Measurements from ENCODE around the gene CA5A.

Gene CA5A

DNA sequence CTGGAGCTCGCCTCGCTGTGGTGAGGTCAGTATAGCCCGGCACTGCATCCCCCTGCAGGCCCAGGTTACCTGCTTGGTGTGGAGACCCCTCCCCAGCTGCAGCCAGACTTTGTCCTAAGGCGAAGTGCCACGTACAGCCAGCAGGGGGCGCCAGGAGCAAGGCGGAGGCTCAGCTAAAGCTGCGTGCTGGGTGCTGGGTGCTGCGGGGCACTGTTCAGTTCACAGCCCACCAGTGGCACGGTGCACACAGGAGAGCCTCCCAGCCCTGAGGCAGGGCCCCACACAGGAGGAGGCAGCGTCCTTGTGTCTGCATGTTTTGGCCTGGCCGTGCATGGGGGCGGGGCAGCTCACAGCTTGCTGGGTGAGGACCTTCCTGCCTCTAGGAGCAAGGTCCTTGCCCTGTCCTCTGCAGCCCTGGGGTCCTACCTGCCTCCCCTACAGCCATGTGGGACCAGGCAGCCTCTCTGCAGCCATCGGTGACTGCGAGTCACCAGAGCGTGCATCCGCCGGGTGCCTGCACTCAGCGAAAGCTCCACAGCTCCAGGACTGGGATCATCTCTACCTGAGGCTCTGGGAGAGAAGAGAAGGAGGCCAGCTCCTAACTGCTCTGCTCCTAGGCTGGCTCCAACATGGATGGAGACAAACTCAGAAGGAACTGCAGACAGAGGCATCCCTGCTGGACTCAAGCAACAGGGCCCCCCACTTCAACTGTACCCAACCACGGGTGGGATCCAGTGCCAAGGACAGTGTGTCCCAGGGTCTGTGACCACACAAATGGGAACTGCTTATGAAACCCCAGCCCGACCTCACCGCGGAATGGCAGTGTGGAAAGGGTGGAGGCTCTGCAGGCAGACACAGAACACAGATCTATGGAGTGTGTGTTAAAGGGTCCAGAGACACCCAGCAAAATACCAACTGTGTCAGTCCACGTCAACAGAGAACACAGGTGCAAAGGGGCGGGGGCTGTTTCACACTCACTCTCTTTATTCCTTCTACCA lies 86.0 kb downstream of the CA5A start:
- peak; percentile 61 to 65 for DNase-seq (ENCODE audit: low read depth in 2 of 2)

DNA sequence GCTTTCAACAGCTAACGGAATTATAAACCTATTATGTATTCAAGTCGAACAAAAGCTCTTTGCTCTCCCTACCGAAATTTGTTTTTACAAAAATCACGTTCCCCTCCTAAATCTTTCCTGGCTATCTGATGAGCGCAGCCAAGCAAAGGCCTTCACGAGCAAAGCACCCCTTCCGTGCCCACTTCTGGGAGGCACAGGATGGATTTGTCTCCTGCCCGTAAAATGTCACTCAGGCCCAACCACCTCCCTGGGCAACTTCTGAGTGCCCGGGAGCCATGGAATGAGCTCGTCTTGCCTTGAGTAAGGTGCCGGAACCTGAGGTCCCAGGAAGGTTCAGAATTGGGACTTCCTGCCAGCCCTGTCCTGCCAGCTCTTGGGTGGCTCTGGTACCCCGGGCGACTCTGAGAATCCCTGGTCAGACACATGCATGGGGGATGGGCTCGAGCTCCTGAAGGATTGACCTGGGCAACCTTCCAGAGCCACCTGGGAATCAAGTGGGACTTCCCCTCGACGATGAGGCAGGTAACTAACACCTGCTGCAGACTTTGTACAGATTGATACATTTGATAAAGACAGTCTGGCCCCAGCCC lies 86.8 kb downstream of the CA5A start:
- DNase-seq (ENCODE audit: low read depth in 2 of 2) = no peak

DNA sequence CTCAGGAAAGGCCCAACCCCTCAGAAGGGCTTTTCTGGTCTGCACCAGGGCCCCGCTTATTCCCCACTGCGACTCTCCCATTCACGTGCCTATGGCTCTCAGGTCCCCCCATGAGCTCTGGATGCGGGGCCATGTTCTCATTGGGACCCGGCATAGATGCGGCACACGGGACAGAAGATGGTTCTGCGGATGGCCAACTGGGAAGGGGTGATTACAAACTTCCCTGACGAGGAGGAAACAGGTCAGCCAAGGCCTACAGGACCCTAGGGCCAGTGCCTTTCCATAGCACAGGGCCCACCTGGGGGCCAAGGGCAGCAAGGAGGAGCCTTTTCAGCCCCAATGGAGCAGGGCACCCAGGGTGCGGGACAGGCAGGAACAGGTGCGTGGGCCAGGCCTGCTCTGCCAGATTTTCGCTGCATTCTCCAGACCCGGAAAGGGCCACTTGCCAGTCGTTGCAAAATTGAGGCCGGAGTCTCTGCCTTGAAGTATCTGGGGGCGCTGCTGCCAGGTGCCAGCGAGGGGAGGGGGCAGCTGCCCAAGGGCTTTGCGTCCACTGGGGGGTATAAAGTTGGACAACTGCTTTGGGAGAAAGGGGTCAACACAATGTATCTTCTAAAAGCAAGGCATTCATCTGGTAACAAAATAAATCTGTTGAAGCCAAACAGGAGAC lies 87.5 kb downstream of the CA5A start:
- DNase-seq (ENCODE audit: low read depth in 2 of 2) = no peak

DNA sequence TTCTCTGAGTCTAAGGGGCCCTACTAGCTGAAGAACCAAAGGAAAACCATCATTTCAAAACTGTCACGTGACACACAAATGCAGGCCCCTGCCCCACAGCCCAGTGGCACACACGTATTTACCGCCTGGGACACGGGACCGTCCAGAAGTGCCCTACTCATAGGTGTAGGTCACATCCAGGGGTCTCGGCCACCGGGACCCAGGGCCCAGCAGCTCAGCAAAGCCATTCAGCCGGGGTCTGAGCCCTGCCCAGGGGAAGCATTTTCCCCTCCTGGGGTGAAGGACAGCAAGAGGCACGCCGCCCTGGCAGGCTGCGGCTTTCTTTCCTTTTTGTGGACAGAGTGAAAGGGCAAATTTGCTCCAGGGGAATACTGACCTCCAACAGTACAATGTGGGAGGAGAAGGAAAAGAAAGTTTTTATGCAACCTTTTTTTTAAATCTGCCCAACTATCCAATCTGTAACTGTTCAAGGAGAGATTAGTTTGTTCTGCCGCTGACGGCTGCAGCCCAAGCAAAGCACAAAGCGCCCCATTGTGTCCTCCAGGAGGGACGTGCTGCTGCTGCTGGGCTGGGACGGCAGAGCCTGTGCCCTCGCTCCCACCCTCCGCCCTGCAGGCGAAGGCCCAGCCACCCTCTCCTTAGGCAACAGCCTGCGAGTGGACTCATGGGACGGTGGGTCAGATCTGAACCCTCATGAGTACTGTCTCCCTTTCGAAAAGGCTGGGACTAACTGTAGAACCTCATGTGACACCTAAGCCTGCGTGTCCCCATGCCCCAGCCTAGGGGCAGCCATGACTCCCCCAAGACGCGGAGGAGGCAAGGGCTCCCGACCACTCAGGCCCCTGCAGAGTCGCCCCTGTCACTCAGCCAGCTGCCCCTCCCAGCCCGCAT lies 88.3 kb downstream of the CA5A start:
- no peak for DNase-seq (ENCODE audit: low read depth in 2 of 2)

DNA sequence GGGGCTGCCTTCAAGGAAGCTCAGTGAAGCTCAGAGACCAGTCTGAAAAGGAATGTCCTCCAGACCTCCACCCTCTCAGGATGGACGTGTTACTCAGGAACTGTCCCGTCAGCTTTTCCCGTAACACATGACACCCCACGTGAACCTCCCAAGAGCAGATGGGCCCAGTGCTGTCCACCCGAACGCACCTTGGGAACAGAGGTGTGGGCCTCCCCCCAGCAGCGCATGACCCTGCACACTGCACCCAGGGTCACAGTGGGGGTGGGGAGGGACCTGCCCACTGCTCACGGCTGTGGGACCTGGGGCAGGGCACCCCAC lies 88.9 kb downstream of the CA5A start:
- DNase-seq (ENCODE audit: low read depth in 2 of 2) = no peak

DNA sequence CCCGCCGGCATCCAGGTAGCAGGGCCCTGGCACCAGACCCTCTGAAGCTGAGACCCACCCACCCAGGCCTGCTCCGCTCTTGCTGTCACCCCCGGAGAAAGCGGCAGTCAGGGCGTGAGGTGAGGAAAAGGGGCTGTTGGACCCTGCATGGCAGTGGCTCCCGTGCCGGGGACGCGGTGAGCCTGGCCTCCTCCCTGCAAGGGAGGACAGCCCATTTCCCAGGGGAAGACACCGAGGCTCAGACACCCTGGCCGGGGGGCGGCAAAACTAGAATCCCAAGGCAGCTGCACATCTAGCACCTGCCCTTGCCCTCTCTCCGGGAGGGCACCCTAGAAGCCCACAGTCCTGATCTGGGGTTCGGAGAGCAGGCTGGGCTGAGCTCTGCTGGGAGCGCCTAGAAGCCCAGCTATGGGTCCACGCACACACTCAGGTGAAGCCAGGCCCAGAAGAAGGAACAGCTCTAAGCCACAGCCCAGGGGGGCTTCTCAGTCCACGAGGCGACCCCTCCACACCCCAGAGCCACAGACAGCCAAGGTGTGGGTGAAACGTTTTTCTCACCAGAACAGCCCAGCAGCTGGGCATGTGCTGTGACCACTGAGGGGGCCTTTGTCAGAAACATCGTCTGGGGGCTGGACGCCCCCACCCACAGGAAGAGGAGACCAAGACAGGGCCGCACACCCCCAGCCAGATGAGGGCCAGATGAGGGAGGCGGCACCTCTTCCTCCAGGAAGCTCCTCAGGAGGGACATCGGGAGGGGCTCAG lies 89.4 kb downstream of the CA5A start:
- DNase-seq (ENCODE audit: low read depth in 2 of 2) = no peak

DNA sequence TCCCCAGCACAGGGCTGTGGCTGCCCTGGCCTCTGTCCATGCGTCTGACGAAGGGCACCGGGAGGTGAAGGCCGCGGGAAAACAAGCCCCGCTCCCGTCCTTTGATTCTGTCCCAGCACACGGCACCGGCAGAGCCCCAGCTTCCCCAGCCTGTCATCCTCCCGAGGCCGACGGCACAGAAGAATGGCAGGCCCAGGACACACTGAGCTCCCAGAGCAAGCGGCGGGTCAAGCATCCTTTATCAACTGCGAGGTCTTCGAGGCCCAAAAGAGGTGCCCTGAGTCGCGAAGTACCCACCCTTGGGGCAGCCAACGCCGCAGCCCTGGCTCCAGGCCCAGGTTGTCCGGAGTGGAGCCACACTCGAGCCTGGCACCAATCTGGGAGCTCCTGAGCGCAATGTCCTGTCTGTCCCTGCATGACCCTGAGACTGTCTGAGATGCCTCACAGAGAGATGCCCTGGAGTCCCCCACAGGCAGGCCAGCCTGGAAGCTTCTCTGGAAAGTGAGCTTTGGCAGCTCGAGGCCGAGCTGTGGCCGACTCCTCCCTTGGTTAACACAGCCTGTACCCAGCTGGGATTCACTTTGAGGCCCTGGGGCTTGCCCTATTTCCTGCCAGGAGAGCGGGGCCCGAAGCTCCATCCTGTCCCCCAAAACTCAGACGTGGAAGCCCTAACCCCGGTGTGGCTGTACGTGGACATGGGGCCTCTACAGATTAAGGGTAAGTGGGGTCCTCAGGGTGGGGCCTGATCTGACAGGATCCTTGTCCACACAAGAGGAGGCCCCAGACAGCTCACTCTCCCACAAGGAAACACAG lies 90.3 kb downstream of the CA5A start:
- no peak for DNase-seq (ENCODE audit: low read depth in 2 of 2)

DNA sequence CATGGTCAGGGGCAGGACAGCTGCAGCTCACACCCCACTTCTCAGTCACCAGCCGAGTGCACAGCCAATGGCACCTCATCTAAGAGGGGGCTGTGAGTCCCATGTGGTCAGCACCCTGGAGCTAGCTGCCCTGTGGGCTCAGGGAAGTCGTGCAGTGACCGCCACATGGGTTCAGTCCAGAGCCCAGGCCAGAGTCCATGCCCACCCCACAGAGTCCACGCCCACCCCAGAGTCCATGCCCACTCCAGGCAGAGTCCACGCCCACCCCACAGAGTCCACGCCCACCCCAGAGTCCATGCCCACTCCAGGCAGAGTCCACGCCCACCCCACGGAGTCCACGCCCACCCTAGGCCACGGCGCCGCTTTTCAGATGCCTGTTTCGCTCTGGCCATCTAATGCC lies 91.1 kb downstream of the CA5A start:
- no peak for DNase-seq (ENCODE audit: low read depth in 2 of 2)

DNA sequence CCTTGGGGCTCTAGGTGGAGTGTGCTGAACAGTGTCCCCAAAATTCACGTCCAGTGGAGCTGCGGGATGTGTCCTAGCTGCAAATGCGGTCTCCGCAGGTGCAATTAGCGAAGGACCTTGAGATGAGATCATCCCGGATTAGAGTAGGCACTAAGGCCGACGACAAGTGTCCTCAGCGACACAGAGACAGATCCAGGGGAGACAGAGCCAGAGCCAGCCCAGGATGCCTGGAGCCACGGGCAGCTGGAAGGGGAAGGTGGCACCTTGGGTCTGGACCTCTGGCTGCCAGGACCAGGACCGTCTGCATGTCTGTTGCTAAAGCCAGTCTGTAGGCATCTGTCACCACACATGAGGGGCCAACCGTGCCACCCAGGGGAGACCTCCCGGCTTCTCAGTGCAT lies 91.5 kb downstream of the CA5A start:
- DNase-seq (ENCODE audit: low read depth in 2 of 2) = no peak

DNA sequence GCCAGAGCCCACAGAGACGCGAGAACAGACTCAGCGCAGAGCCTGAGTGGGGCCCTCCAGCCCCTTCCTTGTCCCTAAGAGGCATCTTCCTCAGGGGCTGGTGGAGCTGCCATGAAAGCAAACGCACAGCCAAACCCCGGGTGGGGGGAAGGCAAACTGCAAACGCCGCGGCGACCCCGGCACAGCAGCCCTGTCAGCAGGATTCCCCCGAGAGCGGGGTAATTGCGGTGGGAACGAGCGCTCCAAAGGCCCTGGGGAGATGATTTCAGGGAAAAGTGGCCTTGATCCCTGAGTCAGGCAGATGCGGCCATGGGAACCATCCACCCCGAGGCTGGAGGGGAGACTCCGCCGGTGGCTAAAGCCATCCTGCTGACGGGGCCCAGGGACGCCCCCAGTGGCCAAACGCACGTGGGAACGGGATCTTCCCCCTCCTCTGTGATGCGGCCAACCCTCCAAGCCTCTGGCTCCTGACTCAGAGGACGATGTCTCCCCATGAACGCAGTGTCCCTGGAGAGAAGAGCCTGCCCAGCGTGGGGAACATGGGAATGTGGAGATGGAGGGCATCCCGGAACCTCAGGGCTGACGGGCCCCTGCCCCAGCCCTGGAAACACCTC lies 92.1 kb downstream of the CA5A start:
- no peak for DNase-seq (ENCODE audit: low read depth in 2 of 2)

DNA sequence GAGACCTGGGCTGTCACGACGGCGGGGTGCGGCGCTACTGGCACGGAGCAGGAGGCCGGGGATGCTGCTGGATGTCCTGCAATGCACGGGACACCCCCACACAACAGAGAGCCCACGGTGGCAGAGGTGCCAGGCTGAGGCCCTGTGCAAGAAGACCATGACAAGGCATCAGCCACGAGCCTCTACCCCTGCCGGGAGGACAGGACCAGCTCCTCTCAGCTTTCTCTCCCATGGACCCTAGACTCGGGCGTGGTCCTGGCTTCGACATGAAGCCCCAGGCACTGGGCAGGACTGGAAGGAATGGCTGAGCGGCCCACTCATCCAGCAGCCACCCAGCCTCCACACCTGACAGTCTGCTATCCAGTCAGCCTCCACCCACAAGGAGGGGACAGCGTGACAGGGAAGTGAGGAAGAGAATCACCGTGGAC lies 92.6 kb downstream of the CA5A start:
- DNase-seq (ENCODE audit: low read depth in 2 of 2) = no peak

DNA sequence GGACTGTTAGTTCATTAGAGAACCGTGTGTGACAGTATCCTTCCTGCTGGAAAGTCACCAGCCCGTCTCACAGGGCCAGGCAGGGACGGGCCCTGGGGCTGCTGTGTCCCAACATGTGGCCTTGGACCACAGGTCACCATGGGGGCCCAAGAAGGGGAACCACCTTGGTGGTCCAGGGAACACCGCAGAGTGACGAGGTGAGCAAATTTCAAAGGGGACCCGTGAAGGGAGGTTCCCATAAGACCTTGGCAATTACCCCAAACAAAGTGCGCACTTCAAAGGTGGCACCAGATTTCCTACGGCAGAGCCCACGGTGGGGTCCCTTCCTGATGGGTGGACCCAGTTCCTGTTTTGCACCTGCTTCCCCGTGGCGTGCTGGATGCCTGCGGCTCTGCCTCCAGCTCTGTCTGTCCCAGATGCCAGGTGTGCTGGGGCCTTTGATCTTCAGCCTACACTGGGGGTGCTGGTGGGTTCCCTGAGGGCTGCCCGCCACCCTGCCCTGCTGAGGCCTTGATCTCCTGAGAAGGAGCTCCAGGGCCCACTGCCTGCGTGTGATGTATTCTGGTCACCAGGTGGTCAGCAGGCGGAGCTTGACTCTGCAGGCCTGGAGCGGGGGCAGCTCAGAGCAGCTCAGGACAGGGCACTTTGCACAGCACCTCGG lies 94.0 kb downstream of the CA5A start:
- no peak for DNase-seq (ENCODE audit: low read depth in 2 of 2)

DNA sequence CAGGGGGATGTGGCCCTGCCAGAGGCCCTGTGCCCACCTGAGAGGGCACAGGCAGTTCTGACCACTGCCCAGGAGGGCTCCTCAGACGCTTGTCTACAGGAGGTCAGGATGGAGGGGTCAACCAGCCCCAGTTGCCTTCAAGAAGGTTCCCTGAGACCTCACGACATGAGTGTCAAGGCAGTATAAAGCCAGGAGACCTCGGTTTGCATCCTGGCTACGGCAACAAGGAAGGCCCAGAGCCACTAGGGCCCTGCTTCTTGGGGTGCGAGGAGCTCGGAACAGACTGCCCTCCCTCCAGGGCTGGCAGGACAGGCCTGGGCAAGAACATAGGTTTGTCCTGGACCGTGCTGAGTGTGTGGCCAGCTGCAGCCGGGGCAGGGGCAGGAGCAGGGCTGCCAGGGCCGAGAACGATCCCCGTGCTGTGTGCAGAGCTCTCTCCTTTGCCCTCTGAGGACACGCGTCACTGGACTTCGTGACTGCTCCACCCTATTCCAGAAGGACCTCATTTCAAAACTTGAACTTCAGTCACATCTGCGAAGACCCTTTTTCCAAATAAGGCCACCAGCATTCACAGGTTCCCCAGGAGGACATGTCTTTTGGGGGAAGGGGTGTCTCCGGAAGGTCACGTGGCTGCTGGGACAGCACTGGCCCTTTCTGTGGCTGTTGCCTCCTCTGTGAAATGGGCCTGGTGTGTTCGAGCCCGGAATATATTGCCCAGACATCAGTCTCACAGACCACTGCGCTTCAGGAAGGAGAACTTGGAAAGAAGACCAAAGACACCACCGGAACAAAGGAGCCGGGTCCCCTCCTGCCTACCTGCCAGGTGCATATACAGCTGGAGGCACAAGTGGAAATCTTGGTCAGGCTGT lies 94.8 kb downstream of the CA5A start:
- no peak for DNase-seq (ENCODE audit: low read depth in 2 of 2)

DNA sequence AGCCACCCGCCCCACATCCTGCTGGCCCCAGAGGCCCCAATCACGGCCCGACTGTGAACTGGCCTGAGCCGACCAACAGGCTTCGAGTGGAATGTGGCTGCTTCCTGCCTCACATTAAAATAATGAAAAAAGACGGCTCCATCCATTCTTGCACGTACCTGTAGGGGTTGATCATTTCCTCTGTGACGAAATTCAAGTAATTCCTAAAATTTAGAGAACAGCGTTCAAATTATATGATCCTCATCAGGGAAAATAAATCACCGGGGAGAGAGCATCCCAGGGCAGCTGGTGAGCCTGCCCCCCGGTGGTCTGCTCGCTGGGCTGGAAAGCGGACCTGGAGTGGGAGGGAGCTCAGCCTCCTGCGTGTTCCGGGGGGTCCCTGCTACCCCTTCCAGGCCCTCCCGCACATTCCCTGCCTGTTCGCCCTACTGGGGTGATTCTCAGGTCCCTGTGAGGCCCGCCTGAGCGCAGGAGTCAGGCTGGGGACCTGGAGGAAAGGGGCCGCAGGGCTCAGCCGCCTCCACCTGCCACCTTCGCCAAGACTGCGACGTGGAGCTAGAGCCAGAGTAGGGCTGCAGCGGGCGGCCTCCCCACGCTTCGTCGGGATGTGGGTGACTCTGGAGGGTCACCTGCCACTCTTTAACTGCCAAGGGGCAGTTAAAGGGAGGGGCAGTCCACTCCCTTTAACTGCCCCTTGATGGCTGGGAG lies 95.9 kb downstream of the CA5A start:
- DNase-seq (ENCODE audit: low read depth in 2 of 2) = no peak

DNA sequence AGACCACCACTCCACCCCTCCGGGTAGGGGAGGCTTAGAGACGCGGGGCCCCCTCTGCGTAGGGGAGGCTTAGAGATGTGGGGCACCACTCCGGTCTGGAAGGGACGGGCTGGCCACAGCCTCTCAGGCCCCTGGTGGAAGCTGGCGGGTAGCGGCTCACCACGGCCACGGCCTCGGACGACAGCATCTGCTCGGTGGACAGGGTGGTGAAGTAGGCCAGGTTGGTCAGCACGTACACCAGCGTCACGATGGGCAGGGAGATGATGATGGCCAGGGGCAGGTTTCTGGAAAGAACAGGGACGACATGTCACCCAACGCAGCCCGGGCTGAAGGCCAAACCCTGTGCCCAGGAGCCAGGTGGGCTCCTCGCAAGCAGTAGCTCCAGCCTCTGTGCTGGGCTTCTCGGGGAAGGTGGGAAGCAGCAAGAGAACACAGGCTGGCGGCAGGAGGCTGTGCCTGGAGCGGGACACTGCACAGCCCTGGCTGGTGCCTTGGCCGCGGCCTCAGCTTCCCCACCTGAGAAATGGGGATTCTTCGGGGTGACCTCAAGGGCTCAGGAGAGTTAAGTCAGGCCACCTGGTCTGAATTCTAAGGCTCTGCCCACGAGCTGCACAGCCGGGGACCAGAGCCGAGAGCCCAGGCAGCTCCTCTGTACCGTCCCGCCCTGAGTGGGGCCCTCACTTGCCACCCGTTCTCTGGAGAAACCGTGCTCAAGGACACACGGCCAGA lies 96.6 kb downstream of the CA5A start:
- no peak for DNase-seq (ENCODE audit: low read depth in 2 of 2)

DNA sequence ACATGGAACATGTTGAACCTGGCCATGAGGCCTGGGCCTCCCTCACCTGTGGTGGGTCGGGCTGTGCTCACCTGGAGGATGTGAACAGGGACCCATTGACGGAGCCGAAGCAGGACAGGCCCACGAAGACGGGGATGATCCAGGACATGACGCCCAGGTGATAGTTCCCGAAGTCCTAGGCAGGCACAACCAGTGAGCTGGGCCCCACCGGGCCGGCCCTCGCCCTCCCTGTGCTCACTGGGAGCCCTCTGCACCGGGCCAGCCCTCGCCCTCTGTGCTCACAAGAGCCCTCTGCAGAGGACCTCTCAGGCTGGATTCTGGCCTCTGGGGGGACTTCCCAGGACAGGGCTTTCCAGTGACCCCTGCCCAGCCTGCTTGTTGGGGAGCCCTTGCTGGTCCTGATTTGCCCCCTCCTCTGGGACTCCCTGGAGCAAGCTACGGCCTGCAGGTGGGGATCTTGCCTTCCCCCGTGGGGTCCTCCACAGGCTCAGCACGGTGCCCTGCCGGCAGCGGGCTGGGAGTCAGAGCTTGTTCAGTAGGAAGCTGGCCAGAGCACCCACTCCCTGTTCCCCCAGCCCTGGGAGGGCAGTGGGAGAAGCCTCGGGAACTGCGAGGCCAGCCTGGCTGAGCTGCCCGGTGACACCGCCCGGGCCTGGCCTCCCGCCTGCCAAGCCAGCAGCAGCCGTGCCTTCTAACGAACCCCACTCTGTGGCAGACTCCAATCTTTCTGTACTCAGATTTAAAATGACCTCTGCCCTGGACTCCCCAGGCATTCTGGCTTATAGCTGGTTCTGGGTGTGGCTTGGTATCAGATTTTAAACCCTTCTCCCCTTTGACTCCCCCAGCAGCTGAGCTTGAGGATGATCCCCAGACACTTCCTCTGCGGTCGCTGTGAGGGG lies 97.4 kb downstream of the CA5A start:
- DNase-seq (ENCODE audit: low read depth in 2 of 2) = no peak
